Neural cell (in vitro differentiated cells): ENCODE data around the gene SEMA4F. TPM values are rescaled to one million over a fixed set of nuclear protein-coding genes. Genes with fewer than 3 reads are reported as not detected.

Source experiments
- H2AFZ ChIP-seq: fragments of 200-600, 300-800 bp; sonication (generic), shearing (Covaris generic); 2 replicates; pipeline ENCODE4 v1.6.0; 2014; ENCODE audit warnings: low read depth, mild to moderate bottlenecking, antibody characterized with exemption, low read length, moderate library complexity
- H3F3A ChIP-seq: fragments of 200-600 bp; shearing (Covaris generic); 2 replicates; pipeline ENCODE4 v1.6.1; 2016; ENCODE audit warnings: mild to moderate bottlenecking, moderate library complexity, mixed read lengths, antibody characterized with exemption, low read length; ENCODE audit not compliant: insufficient read depth, poor library complexity, severe bottlenecking
- H3K27ac ChIP-seq: fragments of 200-600, 300-800 bp; sonication (generic), shearing (Covaris generic); 2 replicates; pipeline ENCODE4 v1.5.1; 2014; ENCODE audit warnings: mild to moderate bottlenecking, low read length, moderate library complexity
- H3K27me3 ChIP-seq: fragments of 300-800, 200-600 bp; sonication (generic), shearing (Covaris generic); 2 replicates; pipeline ENCODE4 v1.6.0; 2014; ENCODE audit warnings: mild to moderate bottlenecking, low read depth, low read length, moderate library complexity; ENCODE audit not compliant: insufficient read depth
- H3K36me3 ChIP-seq: fragments of 300-800, 200-600 bp; sonication (generic), shearing (Covaris generic); 2 replicates; pipeline ENCODE4 v1.5.1; 2014; ENCODE audit warnings: mild to moderate bottlenecking, antibody characterized with exemption, low read length, moderate library complexity; ENCODE audit not compliant: insufficient read depth
- H3K4me2 ChIP-seq: fragments of 300-800, 200-600 bp; sonication (generic), shearing (Covaris generic); 2 replicates; pipeline ENCODE4 v1.6.0; 2014; ENCODE audit warnings: mild to moderate bottlenecking, low read length
- H3K4me3 ChIP-seq: fragments of 300-800, 200-600 bp; sonication (generic), shearing (Covaris generic); 2 replicates; pipeline ENCODE4 v1.5.1; 2014; ENCODE audit warnings: mild to moderate bottlenecking, low read length, moderate library complexity
- H3K79me2 ChIP-seq: fragments of 200-600 bp; shearing (Covaris generic); replicated peaks from 2 replicates; pipeline ENCODE4 v1.6.0; 2014; ENCODE audit warnings: mild to moderate bottlenecking, low read length, moderate library complexity; ENCODE audit not compliant: insufficient read depth
- H3K9ac ChIP-seq: fragments of 300-800, 200-600 bp; sonication (generic), shearing (Covaris generic); 2 replicates; pipeline ENCODE4 v1.6.1; 2016; ENCODE audit warnings: mild to moderate bottlenecking, low read length, mixed read lengths
- H3K9me2 ChIP-seq: fragments of 200-600 bp; shearing (Covaris generic); 2 replicates; pipeline ENCODE4 v1.6.1; 2016; ENCODE audit warnings: mild to moderate bottlenecking, low read length, mixed read lengths; ENCODE audit not compliant: insufficient read depth
- H3K9me3 ChIP-seq: fragments of 200-600, 300-800 bp; sonication (generic), shearing (Covaris generic); 2 replicates; pipeline ENCODE4 v1.6.1; 2016; ENCODE audit warnings: mild to moderate bottlenecking, mixed run types, low read length, moderate library complexity, mixed read lengths
- H4K20me1 ChIP-seq: fragments of 200-600 bp; shearing (Covaris generic); 2 replicates; pipeline ENCODE4 v1.6.1; 2016; ENCODE audit warnings: mild to moderate bottlenecking, mixed run types; ENCODE audit not compliant: insufficient read depth
- CTCF ChIP-seq: fragments of 450-650 bp; IDR thresholded peaks from 2 replicates; pipeline ENCODE4 v1.5.1; 2014; ENCODE audit warnings: antibody characterized with exemption, mild to moderate bottlenecking, moderate library complexity; ENCODE audit not compliant: poor library complexity, severe bottlenecking
- EP300 ChIP-seq: fragments of 450-650 bp; conservative IDR thresholded peaks from 2 replicates; pipeline ENCODE4 v1.6.1; 2014; ENCODE audit warnings: antibody characterized with exemption, mild to moderate bottlenecking, moderate library complexity; ENCODE audit not compliant: poor library complexity, severe bottlenecking
- EZH2 ChIP-seq: fragments of 200-600, 300-800 bp; shearing (Covaris generic), sonication (generic); IDR thresholded peaks from 2 replicates; pipeline ENCODE4 v1.6.1; 2014; ENCODE audit warnings: antibody characterized with exemption, low read length, borderline replicate concordance, mild to moderate bottlenecking; ENCODE audit not compliant: insufficient read depth, poor library complexity, severe bottlenecking
- MXI1 ChIP-seq: fragments of 450-650 bp; conservative IDR thresholded peaks from 2 replicates; pipeline ENCODE4 v1.6.1; 2014; ENCODE audit warnings: antibody characterized with exemption, mild to moderate bottlenecking; ENCODE audit not compliant: poor library complexity, severe bottlenecking
- POLR2AphosphoS5 ChIP-seq: IDR thresholded peaks from 2 replicates; pipeline ENCODE4 v1.6.1; 2012
- RAD21 ChIP-seq: fragments of 450-650 bp; conservative IDR thresholded peaks from 2 replicates; pipeline ENCODE4 v1.6.1; 2014; ENCODE audit warnings: antibody characterized with exemption, mild to moderate bottlenecking, moderate library complexity
- SMC3 ChIP-seq: fragments of 450-650 bp; conservative IDR thresholded peaks from 2 replicates; pipeline ENCODE4 v1.6.1; 2014; ENCODE audit warnings: antibody characterized with exemption, mild to moderate bottlenecking, moderate library complexity; ENCODE audit not compliant: poor library complexity
- TAF1 ChIP-seq: IDR thresholded peaks from 2 replicates; pipeline ENCODE4 v1.6.1; 2012; ENCODE audit warnings: low read depth
- polyA plus RNA-seq: library from polyadenylated mRNA; depleted of rRNA; stranded (reverse); fragments of >200 nt; gene quantifications from 2 replicates; pipeline ENCODE4 v1.2.3, GENCODE V29; 2014
- TF ChIP-seq, protein P1 (sequence below): IDR thresholded peaks from 2 replicates; pipeline ENCODE4 v1.6.1; 2012; ENCODE audit warnings: borderline replicate concordance

SEMA4F gene
- polyA plus RNA-seq, 1 donor from 2014 or later = 18.2 TPM

DNA sequence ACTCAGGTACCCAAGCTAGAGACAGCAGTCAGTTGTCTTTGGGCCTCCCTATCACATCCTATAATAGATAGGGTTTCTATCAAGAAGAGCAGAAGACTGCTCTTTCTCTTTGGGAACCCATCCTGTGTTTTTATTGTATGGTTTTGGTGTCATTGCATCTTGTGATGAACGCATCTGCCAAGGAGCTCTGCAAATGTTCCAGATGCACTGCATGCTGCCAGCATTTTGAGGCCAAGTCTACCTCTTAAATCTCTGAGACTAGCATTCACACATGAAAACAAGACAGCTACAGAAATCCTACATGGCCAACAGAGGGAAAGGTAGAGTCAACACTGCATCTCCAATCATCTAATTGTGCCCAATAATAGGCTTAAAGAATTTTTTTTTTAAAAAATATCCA lies 14.0 kb downstream of the SEMA4F start:
- TF ChIP-seq EZH2 = no peak
- no peak for TF ChIP-seq CTCF
- no peak for TF ChIP-seq MXI1
- TF ChIP-seq SMC3 = no peak
- TF ChIP-seq, protein P1, sequence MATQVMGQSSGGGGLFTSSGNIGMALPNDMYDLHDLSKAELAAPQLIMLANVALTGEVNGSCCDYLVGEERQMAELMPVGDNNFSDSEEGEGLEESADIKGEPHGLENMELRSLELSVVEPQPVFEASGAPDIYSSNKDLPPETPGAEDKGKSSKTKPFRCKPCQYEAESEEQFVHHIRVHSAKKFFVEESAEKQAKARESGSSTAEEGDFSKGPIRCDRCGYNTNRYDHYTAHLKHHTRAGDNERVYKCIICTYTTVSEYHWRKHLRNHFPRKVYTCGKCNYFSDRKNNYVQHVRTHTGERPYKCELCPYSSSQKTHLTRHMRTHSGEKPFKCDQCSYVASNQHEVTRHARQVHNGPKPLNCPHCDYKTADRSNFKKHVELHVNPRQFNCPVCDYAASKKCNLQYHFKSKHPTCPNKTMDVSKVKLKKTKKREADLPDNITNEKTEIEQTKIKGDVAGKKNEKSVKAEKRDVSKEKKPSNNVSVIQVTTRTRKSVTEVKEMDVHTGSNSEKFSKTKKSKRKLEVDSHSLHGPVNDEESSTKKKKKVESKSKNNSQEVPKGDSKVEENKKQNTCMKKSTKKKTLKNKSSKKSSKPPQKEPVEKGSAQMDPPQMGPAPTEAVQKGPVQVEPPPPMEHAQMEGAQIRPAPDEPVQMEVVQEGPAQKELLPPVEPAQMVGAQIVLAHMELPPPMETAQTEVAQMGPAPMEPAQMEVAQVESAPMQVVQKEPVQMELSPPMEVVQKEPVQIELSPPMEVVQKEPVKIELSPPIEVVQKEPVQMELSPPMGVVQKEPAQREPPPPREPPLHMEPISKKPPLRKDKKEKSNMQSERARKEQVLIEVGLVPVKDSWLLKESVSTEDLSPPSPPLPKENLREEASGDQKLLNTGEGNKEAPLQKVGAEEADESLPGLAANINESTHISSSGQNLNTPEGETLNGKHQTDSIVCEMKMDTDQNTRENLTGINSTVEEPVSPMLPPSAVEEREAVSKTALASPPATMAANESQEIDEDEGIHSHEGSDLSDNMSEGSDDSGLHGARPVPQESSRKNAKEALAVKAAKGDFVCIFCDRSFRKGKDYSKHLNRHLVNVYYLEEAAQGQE = no peak
- TF ChIP-seq TAF1 = no peak
- no peak for TF ChIP-seq EP300
- TF ChIP-seq POLR2AphosphoS5 = no peak
- TF ChIP-seq RAD21 = no peak
- Histone ChIP-seq H3K79me2 (no peaks in the 10 kb centered on the region), H3K9ac (no peak overlapping the region), H3K4me2 (no peak overlapping the region), H3K9me3 (no peaks in the 10 kb centered on the region), H3K36me3 (no peaks in the 10 kb centered on the region), H3K27me3 (no peaks in the 10 kb centered on the region), H3K9me2 (no peaks in the 10 kb centered on the region), H3K4me3 (no peak overlapping the region), H3K27ac (no peak overlapping the region), H4K20me1 (no peaks in the 10 kb centered on the region), H3F3A (no peaks in the 10 kb centered on the region), H2AFZ (no peak overlapping the region)

- no peak overlapping the region for H3K9ac ChIP-seq
- H3F3A ChIP-seq = no peaks in the 10 kb centered on the region
- no peak for TF ChIP-seq RAD21
- no peak for TF ChIP-seq CTCF
- TF ChIP-seq MXI1 = no peak
- TF ChIP-seq EP300 = no peak
- no peak for TF ChIP-seq POLR2AphosphoS5
- no peak for TF ChIP-seq TAF1
- TF ChIP-seq SMC3 = no peak
- TF ChIP-seq, protein P1 = no peak
- TF ChIP-seq EZH2 = no peak
- no peak overlapping the region for H3K4me3 ChIP-seq
- no peaks in the 10 kb centered on the region for H3K79me2 ChIP-seq
- H3K9me2 ChIP-seq = no peaks in the 10 kb centered on the region
- no peaks in the 10 kb centered on the region for H3K9me3 ChIP-seq
- no peaks in the 10 kb centered on the region for H3K27me3 ChIP-seq
- no peak overlapping the region for H3K4me2 ChIP-seq
- no peaks in the 10 kb centered on the region for H3K36me3 ChIP-seq
- no peak overlapping the region for H3K27ac ChIP-seq
- H2AFZ ChIP-seq = no peak overlapping the region
- H4K20me1 ChIP-seq = no peaks in the 10 kb centered on the region
Observed at GRCh38 chr2:74670263-74670662, 16.2 kb downstream of the SEMA4F start.
